GM18498 (cell line): ENCODE data around the gene RAB17.
"Not testable (repeated sequence)": the region's sequence is repeated elsewhere in the genome, so short reads cannot be mapped to it uniquely, and the experiment has no call there.

ENCODE experiments used
- ATAC-seq: cut with Tn5 transposase; IDR thresholded peaks from one replicate; pipeline ENCODE4 v1.9.1; 2021; ENCODE audit warnings: mild to moderate bottlenecking, moderate library complexity; ENCODE audit not compliant: unreplicated experiment

Gene RAB17

DNA sequence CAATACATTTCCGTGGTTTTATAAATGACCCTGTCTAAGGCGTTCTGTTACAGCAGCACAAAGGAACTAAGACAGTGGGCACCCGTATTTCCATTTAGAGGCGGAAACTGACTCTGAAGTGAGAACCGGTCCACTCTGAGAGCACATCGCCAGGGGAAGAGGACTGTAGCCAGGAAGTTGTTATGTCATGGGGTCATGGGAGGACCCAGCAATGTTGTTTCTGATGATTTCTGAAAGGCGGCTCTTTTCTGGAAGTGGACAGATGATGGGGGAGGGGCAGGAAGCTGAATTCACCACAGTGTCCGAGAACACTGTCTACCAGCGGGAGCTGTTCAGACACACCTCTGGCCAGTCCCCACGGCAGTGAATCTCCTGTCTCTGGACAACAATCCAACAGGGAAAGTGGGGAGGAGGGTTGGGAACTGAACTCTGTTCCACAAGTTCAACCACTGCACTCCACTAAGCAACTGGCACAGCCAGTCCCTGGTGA lies 34.7 kb upstream of the RAB17 start:
- ATAC-seq = no peak

DNA sequence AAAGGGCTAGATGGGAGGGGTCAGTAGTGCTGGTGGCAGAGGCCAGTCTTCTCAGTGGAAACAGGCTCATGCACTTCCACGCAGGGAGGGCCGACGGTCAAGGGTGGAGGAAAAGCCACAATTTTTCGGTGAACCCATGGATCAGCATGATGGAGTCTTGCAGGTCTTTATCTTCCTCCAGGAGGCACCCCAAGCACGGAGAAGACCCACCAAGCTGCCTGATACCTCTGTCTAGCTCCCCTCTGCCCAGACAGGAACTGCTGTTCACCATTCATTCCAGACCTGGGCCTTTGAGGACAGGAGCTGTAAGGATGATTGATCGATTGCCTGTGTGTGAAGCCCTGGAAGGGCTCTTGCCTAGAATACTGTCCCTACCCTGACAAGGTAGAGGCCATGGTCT lies 34.0 kb upstream of the RAB17 start:
- no peak for ATAC-seq

DNA sequence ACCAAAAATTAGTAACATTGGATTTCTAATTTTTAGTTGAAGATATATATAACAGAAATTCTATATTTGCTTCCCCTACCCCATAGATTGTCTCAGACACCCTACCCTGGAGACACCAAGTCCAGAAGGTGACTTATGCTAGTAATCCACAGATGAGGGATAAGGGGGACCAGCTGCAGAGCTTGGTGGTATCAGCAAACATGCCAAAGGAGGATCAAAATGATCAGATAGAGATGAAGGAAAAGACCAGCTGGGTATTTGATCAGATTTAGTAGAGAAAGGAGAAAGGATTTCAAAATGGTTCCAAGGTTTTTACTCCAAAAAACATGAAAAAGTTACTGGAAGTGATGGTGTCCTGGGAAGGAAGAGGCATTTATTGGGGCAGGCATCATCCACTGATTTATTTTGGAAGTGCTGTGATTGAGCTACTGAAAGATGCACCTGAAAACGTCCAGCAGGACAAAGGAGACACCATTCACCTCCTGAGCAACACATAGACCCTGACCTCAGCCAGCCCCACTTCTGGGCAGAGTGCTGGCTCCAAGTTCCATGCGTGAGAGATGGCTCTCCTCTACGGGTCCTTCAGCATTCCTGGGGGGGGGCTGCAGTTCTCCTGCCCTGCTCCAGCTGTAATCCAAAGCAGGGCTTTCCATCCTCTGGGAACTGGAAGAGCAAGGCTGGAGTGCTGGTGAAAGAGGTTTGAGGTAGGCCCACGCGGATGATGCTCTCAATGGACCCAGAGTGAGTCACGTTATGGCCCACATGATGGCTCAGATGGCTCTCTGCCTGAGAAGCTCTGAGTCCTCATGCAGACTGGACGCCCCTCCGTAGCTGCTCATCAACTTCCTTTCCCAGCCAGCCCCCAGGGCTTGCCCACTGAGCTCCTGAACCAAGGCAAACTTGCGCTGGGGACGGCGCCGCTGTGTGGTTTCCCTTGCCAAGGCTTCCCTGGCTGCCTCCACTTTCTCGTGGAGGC lies 33.2 kb upstream of the RAB17 start:
- no peak for ATAC-seq

DNA sequence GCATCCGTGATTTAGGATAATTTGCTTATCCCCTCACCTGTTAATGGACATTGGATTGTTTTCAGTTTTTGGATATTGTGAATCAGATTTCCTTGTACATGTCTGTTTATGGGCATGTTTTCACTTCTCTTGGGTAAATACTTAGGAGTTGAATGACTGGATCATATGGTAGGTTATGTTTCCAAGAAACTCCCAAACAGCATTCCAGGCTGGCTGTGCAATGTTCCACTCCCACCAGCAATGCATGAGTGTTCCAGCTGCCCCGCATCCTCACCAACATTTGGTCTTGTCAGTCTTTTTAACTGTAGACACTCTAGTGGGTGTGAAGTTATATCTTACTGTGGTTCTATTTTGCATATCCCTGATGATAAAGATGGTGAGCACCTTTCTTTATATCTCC lies 27.9 kb upstream of the RAB17 start:
- no peak for ATAC-seq

DNA sequence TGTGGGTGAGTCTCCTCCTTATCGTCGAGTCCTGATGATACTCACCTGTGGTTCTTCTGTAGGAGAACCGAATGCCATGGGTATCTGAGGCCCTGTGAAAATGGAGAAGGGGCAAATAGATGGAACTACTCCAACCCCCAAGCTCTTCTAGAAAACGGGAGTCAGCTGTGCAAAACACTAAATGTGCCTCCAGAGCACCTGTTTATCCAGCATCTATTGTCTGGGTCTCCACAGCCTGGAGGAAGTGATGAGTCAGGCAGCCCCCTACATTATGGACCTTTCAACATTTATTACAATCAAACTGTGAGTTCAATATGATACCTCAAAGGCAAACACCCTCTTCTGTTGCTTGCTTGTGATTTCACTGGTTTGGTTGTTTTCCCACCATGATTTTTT lies 27.1 kb upstream of the RAB17 start:
- ATAC-seq = no peak

DNA sequence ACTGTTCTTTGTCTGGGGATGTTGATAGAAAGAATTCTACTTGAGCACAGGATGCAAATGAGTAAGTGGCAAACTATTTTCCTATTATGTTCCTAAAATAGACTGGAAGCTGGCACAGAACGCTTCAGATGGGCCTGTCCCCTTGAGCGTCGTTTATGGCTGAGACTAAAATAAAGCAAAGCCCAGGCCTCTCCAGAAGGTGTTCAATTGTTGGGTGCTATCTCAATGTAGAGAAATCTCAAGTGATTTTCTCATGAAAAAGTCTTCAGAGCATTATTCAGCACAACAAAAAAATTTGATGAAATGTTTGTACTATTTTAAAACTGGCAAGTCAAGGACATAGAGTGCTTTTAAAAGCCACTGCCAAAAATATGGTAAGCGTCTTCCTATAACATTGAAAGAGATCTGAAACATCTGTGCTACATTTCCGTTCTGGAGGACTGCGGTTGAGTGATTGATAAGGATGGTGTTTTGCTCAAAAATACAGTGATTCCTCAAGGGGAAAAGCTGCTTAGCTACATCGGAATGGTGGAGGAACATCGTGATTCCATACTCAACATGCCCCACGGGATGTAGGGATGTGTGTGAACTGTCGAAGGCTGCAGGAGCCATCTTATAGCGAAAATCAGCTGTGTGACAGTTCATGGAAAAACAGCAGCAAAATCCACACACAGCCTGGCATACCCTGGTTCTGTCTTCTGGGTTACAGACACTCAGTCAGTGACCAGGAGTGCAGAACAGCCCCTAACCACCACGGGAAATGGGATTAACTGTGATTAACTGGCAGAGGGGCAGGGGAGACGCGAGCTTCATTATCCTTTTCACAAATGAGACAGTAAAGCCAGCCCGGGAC lies 26.4 kb upstream of the RAB17 start:
- ATAC-seq = no peak

DNA sequence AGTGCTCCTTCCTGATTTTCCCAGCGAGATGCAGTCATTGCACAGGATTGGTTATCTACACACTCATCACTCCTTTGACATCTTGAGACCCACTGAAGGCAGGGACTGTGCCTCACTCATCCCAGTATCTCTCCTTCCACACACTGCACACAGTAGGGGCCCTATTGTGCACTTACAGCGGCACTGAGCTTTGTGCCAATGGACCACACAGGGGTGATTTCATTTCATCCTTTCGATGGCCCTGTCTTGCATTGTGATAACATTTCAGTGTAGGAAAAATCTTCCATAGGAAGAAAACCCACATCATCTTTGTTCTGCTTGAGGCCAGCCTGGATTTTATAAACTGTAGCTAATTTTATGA lies 25.8 kb upstream of the RAB17 start:
- no peak for ATAC-seq

DNA sequence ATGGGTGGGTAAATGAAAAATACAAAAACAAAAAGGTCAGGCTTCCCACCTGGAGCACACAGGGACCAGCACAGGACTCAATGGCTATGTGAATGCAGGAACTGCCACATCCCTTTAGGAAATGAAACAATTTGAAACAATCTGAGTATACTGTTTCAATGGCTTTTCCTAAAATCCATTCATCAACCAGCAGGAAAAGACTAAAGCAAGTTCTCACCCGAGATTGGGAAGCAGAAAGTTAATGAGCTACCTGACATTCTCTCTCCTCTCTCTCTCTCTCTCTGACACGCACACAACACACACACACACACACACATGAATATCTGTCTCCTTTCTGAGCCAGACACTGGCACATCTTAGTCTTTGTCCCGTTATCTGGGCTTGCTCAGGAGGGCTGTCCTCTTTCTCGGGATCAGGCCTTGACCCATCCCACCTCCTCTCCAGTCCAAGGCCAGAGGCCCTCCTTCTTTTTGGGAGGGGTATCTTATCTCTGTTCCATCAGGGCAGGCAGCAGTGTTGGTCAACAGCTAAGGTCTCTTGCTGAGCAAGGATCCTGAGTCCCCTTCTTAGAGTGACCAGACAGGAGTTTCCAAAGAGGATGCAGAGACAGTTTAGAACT lies 25.2 kb upstream of the RAB17 start:
- ATAC-seq = no peak

DNA sequence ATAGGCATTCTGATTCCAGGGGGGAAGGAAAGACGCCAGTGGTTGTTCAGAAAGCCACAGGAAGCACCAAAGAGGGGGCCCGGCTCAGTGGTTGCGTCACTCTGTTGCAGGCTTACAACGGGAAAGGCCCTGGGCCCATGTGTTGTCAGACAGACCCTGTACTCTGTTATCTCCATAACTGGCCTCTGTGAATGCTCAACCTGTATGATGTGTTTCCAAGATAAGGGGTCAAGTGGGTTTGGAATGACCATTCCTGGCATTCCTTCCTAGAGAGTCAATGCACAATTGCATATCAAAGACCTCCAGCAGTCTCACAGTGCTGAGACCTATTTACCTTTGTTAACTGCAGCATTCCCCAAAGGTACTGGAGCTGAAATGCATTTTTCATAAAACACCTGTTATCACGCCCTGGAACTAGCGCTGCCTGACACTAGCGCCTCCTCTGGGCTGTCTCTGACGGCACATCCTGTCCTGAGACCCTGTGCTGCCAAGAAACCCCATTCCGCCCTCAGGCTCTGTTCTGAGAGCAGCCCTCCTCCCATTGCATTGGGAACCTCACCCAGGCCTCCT lies 23.7 kb upstream of the RAB17 start:
- ATAC-seq = no peak

DNA sequence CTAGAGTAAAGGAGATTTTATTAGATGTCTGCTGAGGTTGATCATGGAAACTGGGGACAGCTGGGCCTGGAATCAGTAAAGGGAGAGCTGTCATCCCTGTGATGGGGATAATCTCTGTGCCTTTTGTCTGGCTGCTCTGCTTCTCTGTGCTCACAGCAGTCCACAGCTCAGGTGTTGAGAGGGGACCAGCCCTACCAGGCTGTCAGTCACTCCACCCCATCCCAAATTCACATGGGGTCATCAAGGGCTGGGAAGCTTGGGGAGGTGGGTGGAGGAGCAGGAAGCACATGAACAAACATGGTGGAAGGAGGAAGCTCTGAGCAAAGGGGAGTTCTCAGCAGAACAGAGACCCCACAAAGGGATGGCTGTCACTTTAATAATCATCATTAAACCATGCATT lies 23.1 kb upstream of the RAB17 start:
- no peak for ATAC-seq

DNA sequence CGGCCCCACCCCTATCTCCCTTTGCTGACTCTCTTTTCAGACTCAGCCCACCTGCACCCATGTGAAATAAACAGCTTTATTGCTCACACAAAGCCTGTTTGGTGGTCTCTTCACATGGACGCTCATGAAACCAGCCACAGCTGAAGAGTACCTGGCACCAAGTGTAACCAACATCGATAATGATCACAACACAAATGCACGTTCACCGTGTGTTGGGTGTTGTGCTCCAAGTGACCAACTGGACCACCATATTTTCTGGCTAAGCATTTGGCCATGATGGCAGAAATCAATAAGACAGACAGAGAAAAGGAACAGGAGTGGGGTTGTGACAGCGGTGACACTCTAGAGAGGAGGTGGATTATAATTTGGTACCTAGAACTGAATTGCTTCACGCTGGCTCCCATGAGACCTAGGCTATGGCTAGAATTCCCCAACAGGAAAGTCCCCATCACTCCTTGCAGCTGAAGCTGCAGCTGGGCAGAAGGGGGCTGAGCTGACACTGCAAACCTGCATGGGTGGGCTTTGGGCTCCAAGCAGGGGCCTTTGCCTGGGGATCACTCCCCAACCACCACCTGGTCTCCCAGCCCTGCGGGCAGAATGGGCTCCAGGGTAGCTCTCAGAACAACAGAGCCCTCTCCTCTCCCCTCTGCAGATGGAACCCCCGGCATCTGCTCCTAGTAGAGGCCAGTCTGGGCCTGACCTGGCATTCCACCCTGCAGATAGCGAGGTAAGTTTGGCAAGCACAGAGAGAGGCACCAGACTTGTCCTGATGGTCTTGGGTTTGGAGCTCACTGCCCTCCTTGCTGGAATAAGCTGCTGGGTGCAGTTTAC lies 22.2 kb upstream of the RAB17 start:
- no peak for ATAC-seq

DNA sequence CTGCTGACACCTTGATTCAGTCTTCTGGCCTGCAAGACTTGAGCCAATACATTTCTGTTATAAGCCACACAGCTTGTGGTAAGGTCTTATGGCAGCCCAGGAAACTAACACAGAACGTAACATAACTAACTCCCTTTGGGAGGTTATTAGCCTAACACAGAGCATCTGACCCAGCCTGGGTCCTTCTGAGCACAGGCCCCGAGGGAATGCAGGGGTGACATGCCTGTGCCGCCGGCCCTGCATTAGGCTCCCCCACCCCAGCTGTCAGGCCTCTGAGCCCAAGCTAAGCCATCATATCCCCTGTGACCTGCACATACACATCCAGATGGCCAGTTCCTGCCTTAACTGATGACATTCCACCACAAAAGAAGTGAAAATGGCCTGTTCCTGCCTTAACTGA lies 16.0 kb upstream of the RAB17 start:
- not testable (repeated sequence) for ATAC-seq

DNA sequence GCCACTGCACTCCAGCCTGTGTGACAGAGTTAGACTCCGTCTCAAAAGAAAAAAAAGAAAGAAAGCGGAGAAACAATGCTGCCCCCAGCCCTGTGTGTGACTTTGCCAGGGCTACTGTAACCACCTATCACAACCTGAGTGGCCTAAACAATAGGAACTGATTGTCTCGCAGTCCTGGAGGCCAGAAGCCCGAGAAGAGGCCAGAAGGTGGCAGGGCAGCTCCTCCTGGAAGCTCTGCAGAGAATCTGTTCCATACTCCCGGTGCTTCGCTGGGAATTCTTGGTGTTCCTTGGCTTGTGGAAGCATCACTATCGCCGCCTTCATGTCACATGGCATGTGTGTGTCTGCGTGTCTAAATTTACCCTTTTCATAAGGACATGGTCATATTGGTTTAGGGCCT lies 14.4 kb upstream of the RAB17 start:
- no peak for ATAC-seq

DNA sequence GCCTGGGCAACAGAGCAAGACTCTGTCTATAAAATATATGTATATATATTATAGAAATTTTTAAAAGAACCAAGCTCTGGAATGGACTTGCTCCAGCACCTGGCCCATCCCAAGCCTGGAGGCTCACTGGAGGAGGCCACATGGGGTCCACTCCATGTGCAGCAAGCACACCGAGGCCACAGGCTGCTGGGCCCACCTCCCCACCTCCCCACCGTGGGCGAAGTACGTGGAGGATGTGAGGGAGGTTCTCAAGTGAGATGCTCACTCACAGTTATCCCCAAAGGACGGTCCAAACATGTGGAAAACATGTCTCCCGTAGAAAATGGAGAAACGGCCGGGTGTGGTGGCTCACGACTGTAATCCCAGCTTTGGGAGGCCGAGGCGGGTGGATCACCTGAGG lies 13.9 kb upstream of the RAB17 start:
- no peak for ATAC-seq

DNA sequence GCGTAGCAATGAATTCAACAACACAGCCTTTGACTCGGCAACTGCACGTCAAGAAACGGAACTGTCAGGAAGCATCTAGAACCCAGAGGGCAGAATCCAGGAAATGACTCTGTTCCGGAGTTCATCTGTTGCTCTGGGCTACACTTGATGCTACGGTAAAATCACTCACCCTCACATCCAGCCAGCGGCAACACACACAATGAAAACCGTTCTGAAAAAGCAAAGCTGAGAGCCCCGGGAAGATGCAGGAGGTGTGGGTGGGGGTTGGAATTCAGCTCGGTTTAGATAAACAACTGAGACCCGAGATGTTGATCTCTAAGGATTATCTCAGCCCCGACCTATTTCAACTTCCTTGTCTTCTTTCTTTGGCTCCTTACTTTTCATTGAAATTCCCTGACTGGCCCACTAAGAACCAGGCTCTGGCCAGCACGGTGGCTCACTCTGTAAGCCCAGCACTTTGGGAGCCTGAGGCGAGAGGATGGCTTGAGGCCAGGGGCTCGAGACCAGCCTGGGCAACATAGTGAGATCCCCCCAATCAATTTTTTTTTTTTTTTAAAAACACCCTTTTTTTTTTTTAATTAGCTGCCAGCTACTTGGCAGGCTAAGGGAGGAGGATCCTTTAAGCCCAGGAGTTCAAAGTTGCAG lies 13.3 kb upstream of the RAB17 start:
- no peak for ATAC-seq

DNA sequence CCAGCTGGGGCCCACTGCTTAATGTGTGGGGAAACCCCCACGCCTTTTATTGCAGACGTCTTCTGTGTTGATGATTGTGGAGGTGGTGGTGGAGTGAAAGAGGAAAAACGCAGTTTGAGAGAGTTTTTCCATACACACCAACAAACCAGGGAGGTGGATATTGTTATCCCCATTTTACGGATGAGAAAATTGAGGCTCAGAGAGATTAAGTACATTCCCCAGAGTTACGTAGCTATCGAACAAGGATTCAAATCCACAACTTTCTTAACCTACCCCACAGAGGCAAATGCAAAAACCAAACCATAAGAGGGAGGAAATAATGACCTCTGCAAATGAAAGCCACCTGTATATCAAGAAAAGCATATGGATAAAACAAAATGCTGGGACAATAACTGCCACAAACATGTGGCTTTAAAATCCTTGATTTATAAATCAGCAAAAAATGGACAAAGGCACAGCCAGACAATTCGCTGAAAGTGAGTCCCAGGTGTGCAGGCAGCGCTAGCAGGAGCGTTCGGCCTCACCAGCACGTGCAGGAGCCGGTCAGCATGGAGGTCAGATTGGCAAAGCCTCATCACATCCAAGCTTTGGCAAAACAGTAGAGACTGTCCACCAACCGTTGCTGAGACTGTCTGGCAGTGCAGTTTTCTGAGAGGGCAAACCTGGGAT lies 12.6 kb upstream of the RAB17 start:
- no peak for ATAC-seq

DNA sequence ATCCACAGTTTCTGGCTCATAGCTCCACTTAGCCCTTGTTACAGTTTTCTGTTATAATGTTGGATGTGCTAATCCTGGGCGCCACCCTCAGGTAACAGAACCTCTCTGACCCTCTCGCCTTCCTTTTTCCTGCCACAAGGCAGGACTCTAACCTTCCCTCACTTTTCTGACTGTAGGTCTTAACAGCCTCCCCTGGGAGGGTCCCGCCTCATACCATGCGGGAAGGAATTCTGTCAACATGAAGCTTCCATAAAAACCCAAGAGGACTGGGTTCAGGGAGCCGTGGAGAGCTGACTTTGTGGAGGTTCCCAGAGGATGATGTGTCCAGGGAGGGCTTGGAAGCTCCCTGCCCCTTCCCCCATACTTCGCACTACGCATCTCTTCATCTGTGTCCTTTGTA lies 11.9 kb upstream of the RAB17 start:
- no peak for ATAC-seq

DNA sequence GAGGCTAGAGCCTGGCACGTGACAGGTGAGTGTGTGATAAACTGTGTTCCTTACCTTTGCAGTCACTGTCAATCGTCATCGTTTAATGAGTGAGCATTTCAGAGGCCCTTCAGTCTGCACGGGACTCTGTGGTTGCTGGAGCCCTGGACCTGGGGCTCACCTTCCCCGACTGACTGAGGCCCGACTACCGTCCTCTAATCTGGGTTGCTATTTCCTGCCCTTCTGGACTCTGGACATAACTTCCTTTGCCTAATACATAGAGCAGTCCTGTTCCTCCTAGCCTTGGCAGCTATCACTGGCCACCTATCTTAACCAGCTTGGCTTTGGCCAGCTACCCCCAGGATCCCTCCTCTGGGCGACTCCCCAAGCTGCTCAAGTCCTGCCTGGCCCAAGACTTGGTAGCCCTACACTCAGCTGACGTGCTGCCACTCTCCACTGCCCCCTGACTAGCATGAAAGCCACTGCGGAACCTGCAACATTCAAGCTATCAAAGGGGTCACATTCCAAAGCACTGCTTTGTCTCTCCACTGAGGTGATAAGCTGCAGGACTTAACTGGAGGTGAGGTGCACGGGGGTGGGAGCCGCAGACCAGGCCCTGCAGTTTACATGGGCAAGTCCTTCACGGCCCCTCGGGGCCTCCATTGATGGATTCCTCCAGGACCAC lies 11.1 kb upstream of the RAB17 start:
- no peak for ATAC-seq
